DND-41 (cell line): Measurements from ENCODE around the gene DGKI.

ENCODE experiments used
- ATAC-seq: fragments of 200-7000 bp; cut with Tn5 transposase; 3 replicates; pipeline ENCODE4 v1.9.1; 2021; ENCODE audit warnings: low read depth; ENCODE audit not compliant: insufficient read depth
- DNase-seq: peaks from one replicate; pipeline ENCODE4 v3.0.0-alpha.2; 2020
- H2AFZ ChIP-seq: 2 replicates; pipeline ENCODE4 v1.6.0; 2012; ENCODE audit warnings: low read depth, low read length
- H3K27ac ChIP-seq: 2 replicates; pipeline ENCODE4 v1.5.1; 2012; ENCODE audit warnings: low read length, inconsistent platforms
- H3K27me3 ChIP-seq: fragments of 200-600 bp; sonication (generic); 2 replicates; pipeline ENCODE4 v1.6.0; 2012; ENCODE audit warnings: low read length, mild to moderate bottlenecking, inconsistent platforms; ENCODE audit not compliant: insufficient read depth, poor library complexity
- H3K36me3 ChIP-seq: 2 replicates; pipeline ENCODE4 v1.5.1; 2012; ENCODE audit warnings: low read length, inconsistent platforms; ENCODE audit not compliant: insufficient read depth
- H3K4me1 ChIP-seq: 2 replicates; pipeline ENCODE4 v1.5.1; 2012; ENCODE audit warnings: mild to moderate bottlenecking, low read length; ENCODE audit not compliant: insufficient read depth
- H3K4me2 ChIP-seq: 2 replicates; pipeline ENCODE4 v1.6.0; 2012; ENCODE audit warnings: mild to moderate bottlenecking, moderate library complexity, low read length, inconsistent platforms; ENCODE audit not compliant: insufficient read depth
- H3K4me3 ChIP-seq, 2 experiments: fragments of 200-600 bp in 1 of 2; shearing (Covaris generic) in 1 of 2; 2 replicates each; pipeline ENCODE4 v1.5.1; 2012 to 2016; ENCODE audit warnings: inconsistent platforms in 2 of 2, low read length in 2 of 2, mild to moderate bottlenecking in 2 of 2, low read depth in 1 of 2, moderate library complexity in 1 of 2
- H3K79me2 ChIP-seq: 2 replicates; pipeline ENCODE4 v1.6.0; 2012; ENCODE audit warnings: low read length, inconsistent platforms; ENCODE audit not compliant: insufficient read depth
- H3K9ac ChIP-seq: 2 replicates; pipeline ENCODE4 v1.6.0; 2012; ENCODE audit warnings: low read depth, mild to moderate bottlenecking, inconsistent platforms, low read length, moderate library complexity
- H3K9me3 ChIP-seq: 2 replicates; pipeline ENCODE4 v1.5.1; 2012; ENCODE audit warnings: low read length, moderate library complexity, mild to moderate bottlenecking, inconsistent platforms; ENCODE audit not compliant: insufficient read depth, severe bottlenecking
- H4K20me1 ChIP-seq: 2 replicates; pipeline ENCODE4 v1.6.0; 2012; ENCODE audit warnings: low read length; ENCODE audit not compliant: insufficient read depth
- CTCF ChIP-seq: IDR thresholded peaks from 2 replicates; pipeline ENCODE4 v1.5.1; 2012; ENCODE audit warnings: borderline replicate concordance, low read length, moderate library complexity, mild to moderate bottlenecking; ENCODE audit not compliant: poor library complexity, severe bottlenecking; ENCODE audit errors: extremely low read depth
- EZH2 ChIP-seq: IDR thresholded peaks from 3 replicates; pipeline ENCODE4 v1.6.1; 2012; ENCODE audit warnings: borderline replicate concordance, low read depth, mild to moderate bottlenecking, moderate library complexity, low read length, inconsistent platforms; ENCODE audit not compliant: severe bottlenecking

The DGKI gene

GRCh38 chr7:137445268-137445667, 401.5 kb downstream of the DGKI start:
- H3K36me3 ChIP-seq, result no peaks in the 10 kb centered on the region
- H2AFZ ChIP-seq, result no peak overlapping the region
- H3K4me3 ChIP-seq, result no peak overlapping the region
- no peak overlapping the region for H3K9ac ChIP-seq
- TF ChIP-seq CTCF (no peak), EZH2 (no peak)
- no peaks in the 10 kb centered on the region for H3K79me2 ChIP-seq
- no peak overlapping the region for H3K4me2 ChIP-seq
- ATAC-seq (no peak), DNase-seq (no peak)
- H3K9me3 ChIP-seq, result no peaks in the 10 kb centered on the region
- no peaks in the 10 kb centered on the region for H4K20me1 ChIP-seq
- H3K4me1 ChIP-seq, result no peaks in the 10 kb centered on the region
- H3K27ac ChIP-seq, result no peak overlapping the region
- no peaks in the 10 kb centered on the region for H3K27me3 ChIP-seq

- DNase-seq (no peak), ATAC-seq (no peak)
- Histone ChIP-seq H3K27me3 (no peaks in the 10 kb centered on the region), H3K4me3 (no peak overlapping the region), H3K4me1 (no peaks in the 10 kb centered on the region), H3K9ac (no peak overlapping the region), H3K9me3 (no peaks in the 10 kb centered on the region), H3K79me2 (no peaks in the 10 kb centered on the region), H3K4me2 (no peak overlapping the region), H3K27ac (no peak overlapping the region), H2AFZ (no peak overlapping the region), H3K36me3 (no peaks in the 10 kb centered on the region), H4K20me1 (no peaks in the 10 kb centered on the region)
- no peak for TF ChIP-seq CTCF
- TF ChIP-seq EZH2, result no peak
Measured at GRCh38 chr7:137443616-137444015, 403.2 kb downstream of the DGKI start.

- no peak for ATAC-seq
Measured at GRCh38 chr7:137441451-137441850, 405.3 kb downstream of the DGKI start.

More at GRCh38 chr7:137441451-137441850, 405.3 kb downstream of the DGKI start:
- no peaks in the 10 kb centered on the region for H3K4me1 ChIP-seq
- no peaks in the 10 kb centered on the region for H3K9me3 ChIP-seq
- no peaks in the 10 kb centered on the region for H4K20me1 ChIP-seq
- H3K79me2 ChIP-seq, result no peaks in the 10 kb centered on the region
- no peak overlapping the region for H3K4me2 ChIP-seq
- TF ChIP-seq EZH2, result no peak
- no peak for TF ChIP-seq CTCF
- no peaks in the 10 kb centered on the region for H3K36me3 ChIP-seq
- H3K27me3 ChIP-seq, result no peaks in the 10 kb centered on the region
- H2AFZ ChIP-seq, result no peak overlapping the region
- no peak overlapping the region for H3K27ac ChIP-seq
- no peak overlapping the region for H3K4me3 ChIP-seq
- no peak for DNase-seq
- H3K9ac ChIP-seq, result no peak overlapping the region
